Measurements from ENCODE around the gene BLOC1S1. TPM values are rescaled to one million over a fixed set of nuclear protein-coding genes. Genes with fewer than 3 reads are reported as not detected.

The BLOC1S1 gene
- total RNA-seq, 1 experiment from 2014 or later, result 76.0 TPM

- Histone ChIP-seq H3K36me3 (ENCODE audit: insufficient read depth, low read length, poor library complexity, severe bottlenecking) (no peaks in the 10 kb centered on the region), H3K4me1 (ENCODE audit: insufficient read depth, low read length, poor library complexity, severe bottlenecking) (no peaks in the 10 kb centered on the region), H3K27ac (ENCODE audit: low read depth, low read length, poor library complexity, severe bottlenecking) (no peak overlapping the region), H3K4me3 (ENCODE audit: low read depth, low read length, poor library complexity, severe bottlenecking) (no peak overlapping the region), H3K9me3 (ENCODE audit: low read depth, low read length, poor library complexity, severe bottlenecking) (no peaks in the 10 kb centered on the region), H3K27me3 (replicated peaks; ENCODE audit: insufficient read depth, low read depth, low read length, poor library complexity) (no peaks in the 10 kb centered on the region)
- intact Hi-C loops (cut with micrococcal nuclease; ENCODE audit: unreplicated experiment), result no loop called here
- ChIA-PET POLR2A (ENCODE audit: low non-redundant PET) (no interaction called here), CTCF (no interaction called here)
- BruUV-seq (replicated peaks), result no TSS peak
- DNase-seq (ENCODE audit: low spot score), result no peak
- TF ChIP-seq EZH2 (IDR thresholded peaks at IDR 0.05; ENCODE audit: borderline replicate concordance, low read depth, low read length, poor library complexity, severe bottlenecking), result no peak
- TF ChIP-seq CTCF (conservative IDR thresholded peaks at IDR 0.05; ENCODE audit: low read depth, low read length), result no peak
These were observed 26.9 kb upstream of the BLOC1S1 start for GRCh38 chr12:55688716-55689655.

GRCh38 chr12:55692631-55693322 lies 23.1 kb upstream of the BLOC1S1 start:
- no peaks in the 10 kb centered on the region for H3K9me3 ChIP-seq (ENCODE audit: low read depth, low read length, poor library complexity, severe bottlenecking)
- H3K27me3 ChIP-seq (replicated peaks; ENCODE audit: insufficient read depth, low read depth, low read length, poor library complexity), result no peaks in the 10 kb centered on the region
- no TSS peak for BruUV-seq (replicated peaks)
- H3K27ac ChIP-seq (ENCODE audit: low read depth, low read length, poor library complexity, severe bottlenecking), result no peak overlapping the region
- H3K36me3 ChIP-seq (ENCODE audit: insufficient read depth, low read length, poor library complexity, severe bottlenecking), result no peaks in the 10 kb centered on the region
- H3K4me3 ChIP-seq (ENCODE audit: low read depth, low read length, poor library complexity, severe bottlenecking), result no peak overlapping the region
- POLR2A ChIA-PET (ENCODE audit: low non-redundant PET), result no interaction called here
- TF ChIP-seq CTCF (conservative IDR thresholded peaks at IDR 0.05; ENCODE audit: low read depth, low read length) (no peak), EZH2 (IDR thresholded peaks at IDR 0.05; ENCODE audit: borderline replicate concordance, low read depth, low read length, poor library complexity, severe bottlenecking) (no peak)
- CTCF ChIA-PET, result no interaction called here
- DNase-seq (ENCODE audit: low spot score), result no peak
- intact Hi-C loops (cut with micrococcal nuclease; ENCODE audit: unreplicated experiment), result no loop called here
- H3K4me1 ChIP-seq (ENCODE audit: insufficient read depth, low read length, poor library complexity, severe bottlenecking), result no peaks in the 10 kb centered on the region

GRCh38 chr12:55693323-55694187 lies 22.3 kb upstream of the BLOC1S1 start:
- H3K9me3 ChIP-seq (ENCODE audit: low read depth, low read length, poor library complexity, severe bottlenecking), result no peaks in the 10 kb centered on the region
- no peaks in the 10 kb centered on the region for H3K4me1 ChIP-seq (ENCODE audit: insufficient read depth, low read length, poor library complexity, severe bottlenecking)
- BruUV-seq (replicated peaks), result no TSS peak
- no peak overlapping the region for H3K27ac ChIP-seq (ENCODE audit: low read depth, low read length, poor library complexity, severe bottlenecking)
- H3K27me3 ChIP-seq (replicated peaks; ENCODE audit: insufficient read depth, low read depth, low read length, poor library complexity), result no peaks in the 10 kb centered on the region
- no peak for DNase-seq (ENCODE audit: low spot score)
- no peak for TF ChIP-seq CTCF (conservative IDR thresholded peaks at IDR 0.05; ENCODE audit: low read depth, low read length)
- TF ChIP-seq EZH2 (IDR thresholded peaks at IDR 0.05; ENCODE audit: borderline replicate concordance, low read depth, low read length, poor library complexity, severe bottlenecking), result no peak
- intact Hi-C loops (cut with micrococcal nuclease; ENCODE audit: unreplicated experiment), result no loop called here
- no peaks in the 10 kb centered on the region for H3K36me3 ChIP-seq (ENCODE audit: insufficient read depth, low read length, poor library complexity, severe bottlenecking)
- no peak overlapping the region for H3K4me3 ChIP-seq (ENCODE audit: low read depth, low read length, poor library complexity, severe bottlenecking)
- POLR2A ChIA-PET (ENCODE audit: low non-redundant PET), result no interaction called here
- CTCF ChIA-PET, result no interaction called here

Measured in A673 (cell line).